SHP77 treated with DMSO at 0.1 percent for 48 hours (cell line): ENCODE results near the gene RIBC2.
A peak's percentile ranks its signal among the peaks of the same experiment; 100 is the strongest.
"Not testable (repeated sequence)": the region's sequence is repeated elsewhere in the genome, so short reads cannot be mapped to it uniquely, and the experiment has no call there.

ENCODE experiments used
- DNase-seq: peaks from one replicate; lab custom pipeline; 2025; lab: John Stamatoyannopoulos, UW

The RIBC2 gene

GRCh38 chr22:45424241-45424731, 10.8 kb downstream of the RIBC2 start:
- no peak for DNase-seq

DNA sequence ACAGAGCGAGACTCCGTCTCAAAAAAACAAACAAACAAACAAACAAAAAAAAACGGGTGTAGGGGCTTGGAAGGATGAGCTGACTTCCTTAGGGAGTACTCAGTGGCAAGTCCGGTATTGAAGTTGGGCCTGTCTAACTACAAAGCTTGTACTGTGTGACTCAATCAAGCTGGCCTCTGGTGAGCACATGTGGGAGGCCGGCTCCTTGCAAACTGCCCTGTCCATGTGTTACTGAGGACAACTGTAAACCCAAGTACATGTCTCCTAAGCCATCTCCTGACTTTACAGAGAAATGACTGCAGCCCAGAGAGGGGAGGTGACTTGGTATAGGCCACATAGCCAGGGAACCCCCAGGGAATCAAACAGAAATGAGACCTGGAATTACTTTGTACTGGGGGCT, 11.6 kb downstream of the RIBC2 start:
- DNase-seq, result no peak

DNA sequence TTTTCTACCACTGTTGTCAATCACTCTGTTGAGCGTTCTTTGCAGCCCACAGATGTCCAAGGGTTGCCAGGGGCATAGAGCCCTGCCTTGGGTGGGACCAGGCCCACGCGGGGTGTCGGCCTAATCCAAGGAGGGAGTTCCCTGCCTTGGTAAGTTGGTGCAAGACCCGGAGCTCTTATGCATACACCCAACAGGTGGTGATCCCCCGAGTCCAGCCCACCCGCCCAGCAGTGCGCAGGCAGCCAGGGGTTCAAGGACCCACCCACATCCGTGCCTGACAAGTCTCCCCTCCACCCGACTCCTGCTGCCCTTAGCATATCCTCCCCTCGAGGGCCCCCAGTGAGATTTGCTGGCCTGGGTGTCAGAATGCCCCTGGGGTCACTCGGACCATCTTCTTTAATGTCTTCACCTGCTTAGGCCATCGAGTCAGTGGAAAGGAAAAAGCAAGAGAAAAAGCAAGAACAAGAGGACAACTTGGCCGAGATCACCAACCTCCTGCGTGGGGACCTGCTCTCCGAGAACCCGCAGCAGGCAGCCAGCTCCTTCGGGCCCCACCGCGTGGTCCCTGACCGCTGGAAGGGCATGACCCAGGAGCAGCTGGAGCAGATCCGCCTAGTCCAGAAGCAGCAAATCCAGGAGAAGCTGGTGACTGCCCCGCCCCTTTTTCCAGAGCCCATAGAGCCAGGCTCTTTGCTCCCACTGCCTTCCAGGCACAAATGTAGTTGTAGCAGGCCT, 12.2 kb downstream of the RIBC2 start:
- DNase-seq, result no peak

DNA sequence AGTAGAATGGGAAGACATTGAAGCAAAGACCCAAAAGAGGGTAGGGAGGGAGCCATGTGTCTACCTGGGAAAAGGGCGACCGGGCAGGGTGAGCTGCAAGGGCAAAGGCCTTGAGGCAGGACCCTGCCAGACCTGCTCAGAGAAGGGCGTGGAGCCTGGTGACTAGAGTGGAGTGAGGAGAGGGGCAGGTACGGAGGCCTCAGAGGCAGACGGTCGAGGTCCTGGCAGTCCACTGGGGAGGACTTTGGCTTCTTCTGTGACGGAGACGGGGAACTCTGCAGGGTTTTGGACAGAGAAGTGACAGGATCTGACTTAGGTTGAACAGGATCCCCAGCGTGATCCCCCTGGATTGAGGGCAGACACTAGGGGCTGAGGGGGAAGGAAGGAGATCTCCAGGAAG, 12.9 kb downstream of the RIBC2 start:
- no peak for DNase-seq

DNA sequence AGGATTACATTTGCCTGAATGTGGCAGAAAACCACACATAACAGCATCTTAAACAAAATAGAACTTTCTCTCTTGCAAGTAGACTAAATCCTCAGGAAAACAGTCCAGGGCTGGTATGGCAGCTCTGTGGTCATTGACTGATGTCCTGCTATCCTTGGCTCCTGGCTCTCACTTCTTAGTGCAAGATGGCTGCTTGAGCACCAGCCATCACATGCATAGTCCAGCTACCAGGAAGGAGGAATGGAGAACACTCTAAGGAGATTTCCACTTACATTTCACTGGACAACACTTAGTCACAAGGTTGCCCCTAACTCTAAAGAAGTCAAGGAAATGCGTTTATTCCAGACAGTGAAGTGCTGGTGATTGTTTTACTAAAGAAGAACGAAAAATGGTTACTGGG, 13.6 kb downstream of the RIBC2 start:
- no peak for DNase-seq

DNA sequence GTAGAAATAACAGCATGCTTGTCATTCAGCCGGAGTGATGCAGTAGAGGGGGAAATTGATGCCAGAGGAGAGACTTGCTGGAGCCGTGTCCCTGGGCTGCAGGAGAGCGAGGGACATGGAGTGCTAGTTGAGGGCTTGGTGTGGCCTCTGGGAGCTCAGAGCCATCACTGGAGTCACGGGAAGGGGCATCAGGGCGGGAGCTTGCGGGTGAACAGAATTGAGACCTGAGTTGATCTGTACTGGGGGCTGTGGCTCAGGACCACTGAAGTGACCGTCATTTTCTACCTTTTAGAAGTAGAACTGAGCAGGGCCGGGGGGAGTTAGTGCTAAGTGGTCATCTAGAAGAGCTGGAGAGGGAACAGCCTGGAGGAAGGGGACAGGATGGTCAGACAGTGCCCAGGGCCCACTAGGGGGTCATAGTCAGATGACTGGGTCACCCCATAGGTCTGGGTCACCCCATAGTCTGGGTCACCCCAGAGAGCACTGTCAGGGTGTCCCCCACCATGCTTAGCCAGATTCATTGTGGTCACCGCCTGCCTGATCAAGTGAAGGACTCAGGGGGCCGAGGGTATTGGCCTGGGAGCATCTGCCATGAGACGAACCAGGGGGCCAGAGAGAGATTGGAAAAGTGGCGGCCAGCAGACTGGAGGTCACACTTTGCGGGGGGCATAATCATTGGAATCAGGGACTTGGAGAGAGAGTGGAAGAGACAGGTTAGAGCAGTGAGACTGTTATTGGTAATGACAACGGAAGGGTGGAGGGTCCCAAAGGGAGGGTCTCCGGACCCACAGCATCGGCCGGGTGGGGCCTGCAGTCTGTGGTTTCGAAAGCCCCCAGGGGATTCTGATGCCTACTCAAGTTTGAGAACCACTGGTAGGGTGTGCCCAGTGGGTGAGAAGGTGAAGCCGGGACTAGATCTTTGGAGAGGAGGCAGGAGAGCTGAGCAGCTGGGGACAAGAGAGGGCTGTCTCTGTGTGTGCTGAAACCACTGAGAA, 15.2 kb downstream of the RIBC2 start:
- no peak for DNase-seq

- DNase-seq, result no peak
Observed at GRCh38 chr22:45429424-45429823, 15.9 kb downstream of the RIBC2 start.

DNA sequence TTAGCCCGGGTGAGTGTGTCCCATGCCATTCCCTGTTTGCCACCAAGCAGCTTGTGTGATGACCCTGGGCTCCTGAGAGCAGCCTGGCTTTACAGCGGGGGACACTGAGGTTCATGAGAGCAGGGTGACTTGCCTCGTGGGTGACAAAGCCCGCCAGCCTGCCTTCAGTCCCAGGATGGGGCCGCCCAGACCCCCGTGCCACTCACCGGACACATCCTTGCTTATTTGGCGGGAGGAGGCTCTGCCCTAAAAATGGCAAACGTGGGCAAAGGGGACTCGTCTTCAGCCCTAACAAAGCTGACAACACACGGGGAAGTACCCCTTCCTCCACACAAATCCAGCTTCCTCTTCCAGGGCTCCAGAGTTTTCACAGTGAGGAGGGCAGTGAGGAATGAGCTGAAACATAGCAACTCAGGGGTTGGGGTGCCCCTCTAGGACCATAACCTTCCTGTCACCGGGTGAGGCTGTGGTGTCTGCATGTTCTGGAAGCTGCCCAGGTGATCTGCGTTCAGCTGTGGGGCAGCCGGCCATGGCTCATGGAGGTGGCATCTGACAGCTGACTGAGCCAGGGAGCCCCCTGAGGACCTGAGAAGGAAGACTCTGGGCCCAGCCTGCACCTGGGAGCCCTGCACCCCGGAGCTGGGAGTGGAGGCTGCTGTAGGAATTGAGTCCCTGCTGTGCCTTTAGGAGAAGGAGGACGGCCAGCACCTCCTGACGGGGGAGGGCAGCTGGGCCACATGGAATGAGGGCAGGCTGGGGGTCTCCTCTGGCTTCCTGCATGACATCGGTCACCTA, 16.7 kb downstream of the RIBC2 start:
- no peak for DNase-seq

- DNase-seq, result no peak
Observed at GRCh38 chr22:45430871-45431270, 17.4 kb downstream of the RIBC2 start.

DNA sequence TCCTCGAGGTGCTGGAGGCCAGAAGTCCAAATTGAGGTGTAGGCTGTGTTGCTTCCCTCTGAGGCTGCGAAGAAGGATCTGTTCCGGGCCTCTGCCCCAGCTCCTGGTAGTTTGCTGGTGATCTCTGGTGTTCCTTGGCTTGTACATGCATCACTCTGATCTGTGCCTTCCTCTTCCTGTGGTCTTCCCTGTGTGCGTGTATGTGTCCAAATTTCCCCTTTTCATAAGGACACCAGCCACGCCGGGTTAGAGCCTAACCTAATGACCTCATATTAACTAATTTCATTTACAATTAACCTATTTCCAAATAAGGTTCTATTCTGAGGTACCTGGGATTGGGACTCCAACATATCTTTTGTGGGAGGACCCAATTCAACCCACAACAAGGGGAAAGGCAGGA, 21.5 kb downstream of the RIBC2 start:
- no peak for DNase-seq

DNA sequence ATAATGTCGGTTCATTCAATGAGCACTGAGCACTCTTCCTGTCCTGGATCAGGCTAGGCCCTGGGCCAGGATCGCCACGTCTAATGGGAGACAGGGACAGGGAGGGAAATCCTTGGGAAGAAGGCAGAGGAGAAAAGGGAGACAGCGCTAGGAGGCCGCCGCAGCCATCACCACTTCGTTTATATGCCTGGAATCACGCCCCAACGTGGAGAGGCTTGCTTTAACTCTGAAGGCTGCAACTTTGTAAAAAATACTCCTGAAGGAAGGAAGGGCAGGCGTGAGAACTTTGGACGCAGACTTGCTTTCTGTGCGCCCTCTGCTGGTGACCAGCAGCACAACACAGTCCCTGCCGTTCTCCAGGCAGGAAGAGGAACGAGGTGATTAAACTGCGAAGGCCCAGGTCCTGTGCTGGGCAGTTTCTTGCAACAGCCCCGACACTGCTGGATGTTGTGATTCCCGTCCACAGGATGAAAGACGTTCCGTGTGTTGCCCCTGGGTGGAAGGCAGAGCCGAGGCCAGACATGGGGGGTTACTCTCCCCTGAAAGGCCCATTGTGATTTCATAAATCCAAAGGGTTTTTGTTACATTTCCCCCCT, 22.1 kb downstream of the RIBC2 start:
- peak; percentile 56 for DNase-seq

- not testable (repeated sequence) for DNase-seq
Observed at GRCh38 chr22:45436871-45437517, 23.5 kb downstream of the RIBC2 start.

DNA sequence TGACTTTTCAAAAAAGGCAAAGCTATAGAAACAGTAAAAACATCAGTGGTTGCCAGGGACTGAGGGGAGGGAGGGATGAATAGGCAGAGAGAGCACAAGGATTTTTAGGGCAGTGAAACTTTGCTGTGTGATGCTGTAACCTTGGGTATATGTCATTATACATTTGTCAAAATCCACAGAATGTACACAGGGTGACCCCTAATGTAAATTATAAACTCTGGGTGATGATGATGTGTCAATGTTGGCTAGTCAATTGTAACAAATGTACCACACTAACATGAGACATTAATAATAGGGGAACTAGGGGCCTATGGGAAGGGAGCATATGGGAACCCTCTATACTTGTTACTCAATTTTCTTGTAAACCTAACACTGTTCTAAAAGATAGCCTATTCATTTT, 24.8 kb downstream of the RIBC2 start:
- DNase-seq, result no peak

DNA sequence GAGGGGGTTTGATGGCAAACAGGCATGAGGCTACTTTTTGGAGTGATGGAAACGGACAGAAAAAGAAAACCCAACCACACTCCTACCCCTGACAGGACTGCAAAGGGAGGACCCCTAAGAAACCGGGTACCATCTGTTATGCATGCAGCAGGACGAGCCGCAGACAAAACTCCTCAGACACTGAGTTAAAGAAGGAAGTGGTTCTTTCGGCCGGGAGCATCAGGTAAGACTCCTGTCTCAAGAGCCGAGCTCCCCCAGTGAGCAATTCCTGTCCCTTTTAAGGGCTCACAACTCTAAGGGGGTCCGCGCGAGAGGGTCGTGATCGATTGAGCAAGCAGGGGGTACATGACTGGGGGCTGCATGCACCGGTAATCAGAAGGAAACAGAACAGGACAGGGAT, 27.2 kb downstream of the RIBC2 start:
- DNase-seq, result not testable (repeated sequence)

GRCh38 chr22:45441138-45441537, 27.6 kb downstream of the RIBC2 start:
- peak; percentile 49 for DNase-seq

DNA sequence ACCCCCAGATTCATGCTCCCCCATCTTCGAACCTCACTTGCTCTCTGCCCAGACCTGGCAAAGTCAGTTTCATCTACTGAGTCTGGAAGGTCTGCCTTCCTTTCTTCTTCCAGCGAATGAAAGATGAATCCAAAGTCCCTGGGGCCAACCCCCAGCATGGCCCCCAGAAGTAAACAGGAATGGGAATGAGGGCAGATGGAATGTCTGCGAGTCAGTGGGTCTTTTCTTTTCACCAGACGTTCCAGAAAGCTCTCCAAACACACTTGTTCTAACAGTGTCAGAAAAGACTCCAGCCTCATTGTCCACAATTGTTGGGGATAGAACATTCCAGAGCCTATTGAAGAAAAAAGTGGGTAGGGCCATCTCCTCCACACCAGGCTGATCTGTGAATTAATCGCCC, 28.6 kb downstream of the RIBC2 start:
- no peak for DNase-seq

DNA sequence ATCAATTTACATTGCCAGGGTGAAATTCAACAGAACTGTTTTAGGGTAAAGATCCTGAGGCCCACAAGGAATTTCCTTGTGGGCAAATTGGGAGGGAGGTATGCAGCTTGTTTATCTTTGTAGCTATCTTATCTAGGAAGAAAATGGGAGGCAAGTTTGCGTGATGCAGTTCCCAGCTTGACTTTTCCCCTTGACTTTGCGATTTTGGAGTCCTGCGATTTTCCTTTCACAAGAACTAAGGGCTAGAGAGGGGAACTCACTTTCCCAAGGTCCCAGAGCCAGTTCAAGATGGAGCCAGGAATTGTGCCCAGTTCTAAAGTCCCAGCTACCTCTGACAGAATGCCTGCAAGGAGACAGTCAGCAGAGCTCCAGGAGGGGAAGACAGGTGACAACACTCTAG, 30.7 kb downstream of the RIBC2 start:
- DNase-seq, result no peak

GRCh38 chr22:45445031-45445710, 31.7 kb downstream of the RIBC2 start:
- no peak for DNase-seq

DNA sequence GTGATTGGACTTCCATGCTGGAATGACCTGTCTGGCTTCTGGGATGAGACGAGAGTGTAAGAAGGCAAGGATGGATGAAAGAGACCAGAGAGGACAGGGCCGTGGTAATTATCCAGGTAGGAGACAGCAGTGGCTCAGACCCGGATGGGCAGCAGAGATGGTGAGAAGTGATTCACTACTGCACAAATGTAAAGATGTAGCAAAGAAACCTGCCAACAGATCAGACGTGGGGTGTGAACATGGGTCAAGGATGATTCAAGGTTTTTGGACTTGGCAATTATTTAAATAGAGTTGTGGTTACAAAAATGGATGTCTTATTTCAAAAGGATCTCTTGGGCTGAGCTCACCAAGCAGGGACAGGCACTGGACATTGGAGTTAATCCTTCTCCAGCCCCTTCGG, 32.7 kb downstream of the RIBC2 start:
- no peak for DNase-seq

DNA sequence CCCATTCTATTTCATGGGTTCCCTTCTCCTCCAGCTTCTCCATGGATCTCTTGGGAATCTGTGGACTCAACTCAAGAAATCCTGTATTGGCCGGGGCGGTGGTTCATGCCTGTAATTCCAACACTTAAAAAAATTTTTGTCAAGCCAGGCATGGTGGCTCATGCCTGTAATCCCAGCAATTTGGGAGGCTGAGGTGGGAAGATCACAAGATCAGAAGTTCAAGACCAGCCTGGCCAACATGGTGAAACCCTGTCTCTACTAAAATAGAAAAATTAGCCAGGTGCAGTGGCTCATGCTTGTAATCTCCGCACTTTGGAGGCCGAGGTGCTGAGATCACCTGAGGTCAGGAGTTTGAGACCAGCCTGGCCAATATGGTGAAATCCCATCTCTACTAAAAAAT, 34.1 kb downstream of the RIBC2 start:
- not testable (repeated sequence) for DNase-seq

- no peak for DNase-seq
Observed at GRCh38 chr22:45448431-45448830, 34.9 kb downstream of the RIBC2 start.
